Hematopoietic multipotent progenitor cell treated with erythropoietin and hydrocortisone succinate and interleukin-3 and kit ligand, for 8 days (in vitro differentiated cells): ENCODE measurements around the gene SLC18A2.
A peak's percentile ranks its signal among the peaks of the same experiment; 100 is the strongest.

Experiments
- DNase-seq: peaks from one replicate; pipeline ENCODE4 v3.0.0-alpha.2; 2015

Gene SLC18A2

DNA sequence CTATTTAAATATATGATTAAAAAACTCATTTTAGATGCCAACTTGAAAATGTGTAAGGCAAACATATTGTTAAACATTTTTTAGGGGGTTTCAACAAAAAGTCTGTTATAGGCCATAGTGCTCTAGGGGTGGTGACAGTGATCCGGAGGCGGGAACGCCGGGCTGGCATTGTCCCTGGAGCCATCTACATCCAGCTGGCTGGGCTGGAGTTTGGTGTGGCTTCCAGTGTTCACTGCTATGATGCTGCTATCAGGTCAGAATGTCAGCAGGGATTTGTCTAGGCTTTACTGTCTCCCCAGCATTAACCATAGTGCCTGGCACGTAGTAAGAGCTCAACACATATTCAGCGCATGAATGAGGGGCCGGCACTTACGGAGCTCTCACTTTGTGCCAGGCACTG, 1.9 kb upstream of the SLC18A2 start:
- no peak for DNase-seq

GRCh38 chr10:117239721-117240620, 943 bp upstream of the SLC18A2 start:
- DNase-seq, result no peak

DNA sequence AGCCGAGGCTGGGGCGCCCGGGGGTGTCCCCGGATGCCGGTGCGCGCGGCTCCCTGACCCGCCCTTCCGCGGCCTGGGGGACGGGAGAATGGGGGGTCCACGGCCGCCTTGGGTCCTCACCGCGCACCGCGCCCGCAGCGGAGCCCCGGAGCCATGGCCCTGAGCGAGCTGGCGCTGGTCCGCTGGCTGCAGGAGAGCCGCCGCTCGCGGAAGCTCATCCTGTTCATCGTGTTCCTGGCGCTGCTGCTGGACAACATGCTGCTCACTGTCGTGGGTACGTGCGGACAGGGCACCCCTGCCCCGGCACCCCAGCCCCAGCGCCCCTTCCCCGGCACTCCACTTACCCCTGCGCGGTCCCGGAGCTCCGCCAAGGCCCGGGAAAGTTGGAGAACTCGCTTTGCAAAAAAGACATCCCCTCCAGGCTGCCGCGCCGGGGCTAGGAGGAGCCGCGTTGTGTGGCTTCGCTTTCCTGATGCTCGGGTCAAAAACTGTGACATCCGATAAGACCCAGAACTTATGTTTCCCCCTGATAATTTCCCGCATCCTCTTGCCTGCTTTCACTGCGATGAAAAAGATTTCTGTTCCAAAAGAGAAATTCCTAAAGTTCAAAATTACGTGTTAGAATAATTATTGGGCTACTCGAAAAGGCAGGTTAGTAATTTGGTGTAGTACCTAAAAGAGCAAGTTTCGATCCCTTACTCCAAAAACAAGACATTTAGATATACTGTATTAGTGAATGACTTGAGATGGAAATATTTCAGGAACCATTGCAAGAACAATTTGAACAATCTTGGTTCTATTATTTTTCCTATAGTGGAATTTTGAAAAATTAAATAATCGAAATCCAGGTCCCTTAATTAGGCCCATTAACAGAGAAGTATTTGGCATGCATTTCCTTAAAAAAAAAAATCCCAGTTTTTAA, 888 bp downstream of the SLC18A2 start:
- DNase-seq, result peak; percentile 46

- no peak for DNase-seq
Measured at GRCh38 chr10:117242463-117242832, 1.5 kb downstream of the SLC18A2 start.

GRCh38 chr10:117246997-117247671, 6.2 kb downstream of the SLC18A2 start:
- DNase-seq, result no peak

GRCh38 chr10:117248750-117249465, 8.0 kb downstream of the SLC18A2 start:
- DNase-seq, result no peak

- no peak for DNase-seq
Measured at GRCh38 chr10:117249493-117250093, 8.7 kb downstream of the SLC18A2 start.

DNA sequence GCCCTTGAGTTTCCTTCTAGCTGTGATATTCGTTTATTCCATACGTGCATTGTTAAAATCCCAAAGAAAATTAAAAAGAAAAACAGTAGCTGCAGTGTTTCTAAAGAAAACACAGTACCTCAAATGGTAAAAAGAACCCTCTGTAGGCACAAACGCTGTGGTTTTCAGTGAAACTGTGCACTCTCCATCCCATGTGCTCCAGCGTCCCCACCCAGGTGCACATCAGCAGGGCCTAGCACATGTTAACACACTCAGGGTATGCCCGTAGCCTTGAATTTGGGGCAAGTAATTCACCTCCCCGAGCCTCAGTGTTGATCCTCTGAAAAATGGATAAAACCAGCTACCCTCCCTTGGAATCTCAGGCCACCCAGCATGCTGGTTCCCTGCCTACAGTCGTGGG, 9.5 kb downstream of the SLC18A2 start:
- no peak for DNase-seq

DNA sequence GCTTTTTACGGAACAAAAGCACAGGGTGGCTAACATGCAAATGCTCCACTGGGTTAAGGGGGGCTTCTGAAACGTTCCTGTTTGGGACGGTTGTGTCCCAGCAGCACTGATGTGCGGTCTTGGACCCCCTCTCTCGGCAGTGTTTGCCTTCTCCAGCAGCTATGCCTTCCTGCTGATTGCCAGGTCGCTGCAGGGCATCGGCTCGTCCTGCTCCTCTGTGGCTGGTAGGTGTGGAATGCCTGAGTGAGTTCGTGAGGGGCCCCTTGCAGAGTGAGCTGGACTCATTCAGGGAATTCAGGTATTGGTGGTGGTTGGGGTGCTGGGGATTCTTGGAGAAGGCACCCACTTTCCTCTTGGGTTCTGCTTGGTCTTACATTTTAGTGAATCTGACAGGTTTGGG, 13.0 kb downstream of the SLC18A2 start:
- no peak for DNase-seq

- no peak for DNase-seq
Measured at GRCh38 chr10:117254338-117254737, 13.4 kb downstream of the SLC18A2 start.

GRCh38 chr10:117254774-117255735, 14.1 kb downstream of the SLC18A2 start:
- DNase-seq, result no peak

GRCh38 chr10:117255835-117256460, 15.0 kb downstream of the SLC18A2 start:
- DNase-seq, result no peak

- no peak for DNase-seq
Measured at GRCh38 chr10:117256910-117257309, 16.0 kb downstream of the SLC18A2 start.

DNA sequence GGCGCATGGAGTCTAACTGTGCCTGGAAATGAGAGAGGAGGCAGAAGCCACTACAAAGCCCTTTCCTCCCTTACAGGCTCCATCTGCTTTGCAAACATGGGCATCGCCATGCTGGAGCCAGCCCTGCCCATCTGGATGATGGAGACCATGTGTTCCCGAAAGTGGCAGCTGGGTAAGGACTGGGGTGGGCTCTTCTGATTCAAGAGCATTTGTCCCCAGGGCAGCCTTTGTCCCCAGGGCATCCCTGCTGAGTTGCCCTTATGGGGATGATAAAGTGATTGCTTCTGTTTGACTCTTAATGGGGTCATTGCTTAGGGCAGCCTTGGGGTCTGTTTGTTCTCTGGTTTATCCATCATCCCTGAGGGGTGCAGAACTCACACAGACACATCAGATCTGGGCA, 16.8 kb downstream of the SLC18A2 start:
- no peak for DNase-seq

DNA sequence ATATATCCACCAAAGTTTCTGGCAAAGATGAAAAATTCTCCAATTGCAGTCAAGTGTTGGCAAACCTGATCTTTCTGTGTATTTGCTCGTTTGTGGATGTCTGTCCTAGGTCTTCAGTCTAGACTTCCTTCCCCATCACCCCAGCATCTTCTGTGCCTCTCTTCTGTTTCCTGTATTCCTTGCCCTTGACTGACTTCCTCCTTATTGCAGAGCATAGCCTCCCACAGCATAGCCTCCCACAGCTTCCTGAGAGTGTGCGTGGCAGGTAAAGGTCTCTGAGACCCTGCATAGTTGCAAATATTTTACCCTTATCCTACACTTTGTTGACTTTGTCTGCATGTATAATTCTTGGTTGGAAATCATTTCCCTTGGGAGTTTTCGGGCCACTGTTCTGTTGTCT, 18.4 kb downstream of the SLC18A2 start:
- DNase-seq, result no peak

DNA sequence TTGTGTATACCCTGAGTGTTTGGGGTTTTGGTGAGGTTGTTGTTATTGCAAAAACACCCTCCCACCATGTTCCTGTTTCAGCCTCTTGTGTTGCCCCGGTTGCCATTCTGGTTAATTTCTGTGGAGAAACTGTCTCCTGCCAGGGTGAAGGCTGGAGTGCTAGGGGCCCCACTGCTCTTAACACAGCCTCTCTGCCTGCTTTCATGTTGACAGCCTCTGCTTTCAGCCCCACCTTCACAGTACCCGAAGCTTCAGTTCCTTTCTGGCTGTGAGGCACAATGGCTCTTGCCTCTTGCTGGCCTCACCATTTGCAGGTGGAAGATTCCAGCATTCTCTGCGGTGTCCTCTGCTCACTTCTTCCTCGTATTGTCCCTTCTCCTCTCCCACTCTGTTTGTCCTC, 19.2 kb downstream of the SLC18A2 start:
- no peak for DNase-seq

- no peak for DNase-seq
Measured at GRCh38 chr10:117261501-117261900, 20.6 kb downstream of the SLC18A2 start.

DNA sequence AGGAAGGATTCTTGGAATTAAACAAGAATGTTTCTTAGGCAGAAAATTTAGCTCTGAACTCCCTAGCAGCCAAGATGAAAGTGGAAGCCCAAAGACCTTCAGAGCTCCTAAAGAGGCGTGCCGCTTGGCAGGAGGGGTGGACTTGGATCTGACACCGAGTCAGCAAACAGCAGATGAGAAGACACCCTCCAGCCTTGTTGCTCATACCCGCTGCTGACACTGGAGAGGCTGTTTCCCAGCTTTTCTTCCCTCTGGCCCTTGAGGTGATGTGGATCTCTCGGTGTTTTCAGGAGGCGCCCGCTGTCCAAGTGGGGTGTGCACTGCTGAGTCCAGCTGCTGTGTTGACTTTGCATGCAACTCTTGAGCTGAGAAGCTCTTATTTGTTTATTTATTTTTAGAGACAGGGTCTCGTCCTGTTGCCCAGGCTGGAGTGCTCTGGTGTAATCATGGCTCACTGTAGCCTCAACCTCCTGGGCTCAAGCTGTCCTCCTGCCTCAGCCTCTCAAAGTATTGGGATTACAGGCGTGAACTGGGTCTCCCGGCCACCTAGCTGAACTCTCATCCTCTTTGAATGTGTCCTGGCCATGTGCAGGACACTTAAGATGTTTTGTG, 21.5 kb downstream of the SLC18A2 start:
- no peak for DNase-seq

DNA sequence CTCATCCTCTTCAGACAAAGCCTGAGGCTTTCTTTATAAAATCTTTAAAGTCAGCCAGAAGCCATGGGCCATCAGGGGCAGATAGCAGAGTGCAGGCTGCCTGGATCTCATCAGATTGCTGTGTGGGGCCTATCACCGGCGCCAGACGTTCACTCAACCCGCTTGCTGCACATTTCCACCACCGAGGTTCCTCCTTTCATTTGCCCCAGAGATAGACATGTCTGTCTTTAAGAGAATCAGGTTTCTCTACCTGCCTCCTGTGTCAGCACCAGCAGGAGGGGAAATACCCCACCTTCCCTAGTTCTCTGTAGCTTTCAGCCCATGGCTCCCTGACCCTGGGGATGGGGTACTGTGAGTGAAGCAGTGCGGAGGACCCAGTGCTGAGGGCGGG, 22.0 kb downstream of the SLC18A2 start:
- DNase-seq, result peak; percentile 63

GRCh38 chr10:117264782-117265181, 23.9 kb downstream of the SLC18A2 start:
- DNase-seq, result no peak
